Measurements from ENCODE around the gene GRK5. TPM values are rescaled to one million over a fixed set of nuclear protein-coding genes. Genes with fewer than 3 reads are reported as not detected.

The GRK5 gene
- total RNA-seq, 1 donor from 2014 or later, result 4.3 TPM

DNA sequence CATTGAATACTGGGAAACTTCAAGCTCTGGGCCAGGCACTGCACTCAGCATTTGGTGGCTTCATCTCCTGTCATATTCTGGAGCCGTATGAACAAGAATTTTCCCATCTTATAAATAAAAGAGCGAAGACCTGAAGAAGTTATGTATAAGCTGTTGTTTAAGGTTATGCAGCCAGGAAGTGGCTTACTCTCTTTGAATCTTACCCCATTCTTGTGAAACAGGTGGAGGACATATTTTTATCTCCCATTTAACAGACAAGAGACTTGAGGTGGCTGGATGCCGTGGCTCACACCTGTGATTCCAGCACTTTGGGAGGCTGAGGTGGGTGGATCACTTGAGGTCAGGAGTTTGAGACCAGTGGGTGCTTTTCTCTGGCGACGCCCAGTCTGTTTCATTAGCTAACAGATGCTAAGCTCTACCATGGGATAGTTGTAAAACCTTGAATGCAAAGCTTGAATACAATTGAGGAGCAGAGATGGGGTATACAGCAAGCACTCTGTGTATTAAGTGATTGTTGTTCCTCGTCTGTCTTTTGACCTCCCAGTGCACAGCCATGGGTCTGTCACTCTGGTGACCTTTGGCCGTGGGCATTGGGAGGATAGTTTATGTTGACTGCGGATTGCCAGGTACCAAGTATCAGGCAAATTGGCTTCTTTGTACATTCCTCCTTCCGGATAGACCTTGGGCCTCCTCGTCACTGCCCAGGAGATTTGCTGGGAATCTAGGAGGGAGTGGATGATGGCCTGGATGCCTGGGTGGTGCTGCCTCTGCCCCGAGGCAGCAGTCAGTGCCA lies 85.8 kb downstream of the GRK5 start:
- peaks cover 5% of the 10 kb centered on the region for H3K36me3 Mint-ChIP-seq
- H3K9ac ChIP-seq, result no peak overlapping the region
- H3K79me2 ChIP-seq (ENCODE audit: low read depth), result no peaks in the 10 kb centered on the region
- H3K36me3 ChIP-seq, result no peaks in the 10 kb centered on the region
- H3K27me3 Mint-ChIP-seq (ENCODE audit: insufficient read depth, low read depth), result peaks cover 4% of the 10 kb centered on the region
- H3K27me3 ChIP-seq, result peaks cover 3% of the 10 kb centered on the region
- no peak overlapping the region for H3K27ac Mint-ChIP-seq
- no peak overlapping the region for H2AFZ ChIP-seq (replicated peaks)
- no peaks in the 10 kb centered on the region for H3F3A ChIP-seq (ENCODE audit: low read depth)
- no peak for DNase-seq (ENCODE audit: low spot score)
- H3K9me3 Mint-ChIP-seq, result peaks cover 9% of the 10 kb centered on the region
- H3K4me1 ChIP-seq, result no peaks in the 10 kb centered on the region
- peaks cover 9% of the 10 kb centered on the region for H3K4me1 Mint-ChIP-seq
- no peak overlapping the region for H3K4me3 Mint-ChIP-seq
- H3K27ac ChIP-seq, result no peak overlapping the region
- H3K9me3 ChIP-seq (ENCODE audit: low read depth), result no peaks in the 10 kb centered on the region
- TF ChIP-seq CTCF (IDR thresholded peaks at IDR 0.05) (no peak), EZH2phosphoT487 (IDR thresholded peaks at IDR 0.05) (no peak)
- no peak overlapping the region for H3K4me2 ChIP-seq
- H4K20me1 ChIP-seq (ENCODE audit: low read depth), result no peaks in the 10 kb centered on the region
- no peak overlapping the region for H3K4me3 ChIP-seq

- peaks cover 4% of the 10 kb centered on the region for H3K27me3 Mint-ChIP-seq (ENCODE audit: insufficient read depth, low read depth)
- Histone ChIP-seq H3K4me3 (no peak overlapping the region), H3K4me1 (peaks cover 7% of the 10 kb centered on the region), H2AFZ (replicated peaks) (no peak overlapping the region), H3K27ac (no peak overlapping the region), H3K4me2 (no peak overlapping the region), H3K36me3 (no peaks in the 10 kb centered on the region), H3K9me3 (ENCODE audit: low read depth) (no peaks in the 10 kb centered on the region), H3K9ac (no peak overlapping the region), H3F3A (ENCODE audit: low read depth) (no peaks in the 10 kb centered on the region), H4K20me1 (ENCODE audit: low read depth) (no peaks in the 10 kb centered on the region), H3K79me2 (ENCODE audit: low read depth) (no peaks in the 10 kb centered on the region), H3K27me3 (peaks cover under 1% of the 10 kb centered on the region)
- no peak overlapping the region for H3K4me3 Mint-ChIP-seq
- TF ChIP-seq CTCF (IDR thresholded peaks at IDR 0.05) (no peak), EZH2phosphoT487 (IDR thresholded peaks at IDR 0.05) (no peak), EZH2 (IDR thresholded peaks at IDR 0.05) (no peak)
- H3K9me3 Mint-ChIP-seq, result peaks cover 14% of the 10 kb centered on the region
- no peak overlapping the region for H3K27ac Mint-ChIP-seq
- no peak for DNase-seq (ENCODE audit: low spot score)
- peaks cover 12% of the 10 kb centered on the region for H3K4me1 Mint-ChIP-seq
- H3K36me3 Mint-ChIP-seq, result peaks cover 9% of the 10 kb centered on the region
Measured at GRCh38 chr10:119296703-119297102, 89.3 kb downstream of the GRK5 start.

DNA sequence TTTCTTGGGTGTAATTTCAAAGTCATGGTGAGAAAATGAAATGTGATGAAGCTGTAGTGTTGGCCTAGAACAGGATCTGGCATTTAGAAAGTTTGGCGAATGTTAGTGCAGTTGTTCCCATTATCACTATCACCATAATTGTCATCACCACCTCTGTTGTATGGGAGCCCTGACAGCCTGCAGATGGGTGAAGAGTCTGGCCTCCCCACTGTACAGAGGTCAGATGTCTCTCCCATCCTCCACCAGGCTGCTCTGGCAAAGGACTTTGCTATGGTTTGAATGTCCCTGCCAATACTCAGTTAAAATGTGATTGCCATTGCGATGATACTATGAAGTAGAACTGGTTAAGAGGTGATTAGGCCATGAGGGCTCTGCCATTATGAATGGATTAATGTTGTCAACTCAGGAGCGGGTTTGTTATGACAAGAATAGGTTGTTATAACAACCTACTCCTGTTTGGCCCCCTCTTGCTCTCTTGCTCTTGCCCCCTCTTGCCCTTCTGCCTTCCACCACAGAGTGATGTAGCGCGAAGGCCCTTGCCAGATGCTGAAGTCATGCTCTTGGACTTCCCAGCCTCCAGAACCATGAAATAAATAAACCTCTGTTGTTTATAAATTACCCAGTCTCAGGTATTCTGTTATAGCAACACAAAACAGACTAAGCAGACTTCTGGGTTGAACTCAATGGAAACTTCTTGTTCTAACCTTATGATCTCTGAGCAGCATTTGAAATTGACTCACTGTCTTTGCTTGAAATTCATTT lies 90.0 kb downstream of the GRK5 start:
- Mint-ChIP-seq H3K36me3 (peaks cover 9% of the 10 kb centered on the region), H3K4me1 (peaks cover 16% of the 10 kb centered on the region), H3K27me3 (ENCODE audit: insufficient read depth, low read depth) (peaks cover 4% of the 10 kb centered on the region), H3K9me3 (peaks cover 14% of the 10 kb centered on the region), H3K4me3 (no peak overlapping the region), H3K27ac (no peak overlapping the region)
- no peak for DNase-seq (ENCODE audit: low spot score)
- H3F3A ChIP-seq (ENCODE audit: low read depth), result no peaks in the 10 kb centered on the region
- H3K27me3 ChIP-seq, result no peaks in the 10 kb centered on the region
- H3K4me1 ChIP-seq, result peaks cover 9% of the 10 kb centered on the region
- no peak overlapping the region for H3K4me3 ChIP-seq
- H3K79me2 ChIP-seq (ENCODE audit: low read depth), result no peaks in the 10 kb centered on the region
- no peaks in the 10 kb centered on the region for H3K36me3 ChIP-seq
- H2AFZ ChIP-seq (replicated peaks), result no peak overlapping the region
- no peak for TF ChIP-seq CTCF (IDR thresholded peaks at IDR 0.05)
- no peak for TF ChIP-seq EZH2 (IDR thresholded peaks at IDR 0.05)
- no peak for TF ChIP-seq EZH2phosphoT487 (IDR thresholded peaks at IDR 0.05)
- H3K9ac ChIP-seq, result no peak overlapping the region
- H3K4me2 ChIP-seq, result no peak overlapping the region
- H3K27ac ChIP-seq, result no peak overlapping the region
- no peaks in the 10 kb centered on the region for H3K9me3 ChIP-seq (ENCODE audit: low read depth)
- no peaks in the 10 kb centered on the region for H4K20me1 ChIP-seq (ENCODE audit: low read depth)
